H1 (cell line): ENCODE measurements around the gene HS6ST1. TPM values are rescaled to one million over a fixed set of nuclear protein-coding genes. Genes with fewer than 3 reads are reported as not detected.

Experiments used
- BACH1 ChIP-seq: IDR thresholded peaks from 2 replicates; pipeline ENCODE4 v1.6.1; 2012; ENCODE audit warnings: low read length, improper control_type of control experiment
- GTF2F1 ChIP-seq: IDR thresholded peaks from 2 replicates; pipeline ENCODE4 v1.6.1; 2012; ENCODE audit warnings: low read depth, low read length, improper control_type of control experiment, borderline replicate concordance
- NANOG ChIP-seq: IDR thresholded peaks from 2 replicates; pipeline ENCODE4 v1.6.1; 2011; ENCODE audit warnings: low read length, low read depth, mild to moderate bottlenecking, inconsistent platforms; ENCODE audit not compliant: insufficient read depth, poor library complexity, severe bottlenecking
- TAF1 ChIP-seq: IDR thresholded peaks from 2 replicates; pipeline ENCODE4 v1.6.1; 2011; ENCODE audit warnings: mild to moderate bottlenecking, low read depth, low read length
- polyA plus RNA-seq, 7 experiments: library from polyadenylated mRNA; depleted of rRNA in 3 of 7; stranded (reverse) in 5 of 7; unstranded in 2 of 7; fragments of >200 nt in 5 of 7; fragments of 200-250 nt in 2 of 7; gene quantifications; 1 replicate in 5 of 7; 2 replicates in 1 of 7; 4 replicates in 1 of 7; pipeline versions ENCODE4 v1.2.1 to v1.2.3, GENCODE V29; 2011 to 2013; ENCODE audit warnings: missing spikeins in 2 of 7, mixed read lengths in 2 of 7
- total RNA-seq: library from RNA; stranded (reverse); fragmentation: NEBNext Ultra II Directional; extraction: Animal tissue kit (Norgen Biotek cat#: 25700); gene quantifications from 2 replicates; pipeline ENCODE4 v1.2.1, GENCODE V29; 2021
- TF ChIP-seq, protein P1 (sequence below): fragments of 300-600 bp; sonication (generic); IDR thresholded peaks from 2 replicates; pipeline ENCODE4 v1.7.1; 2012; ENCODE audit warnings: low read length, moderate library complexity, mild to moderate bottlenecking, inconsistent platforms; ENCODE audit not compliant: insufficient replicate concordance

HS6ST1 gene
- total and polyA plus RNA-seq, 2 of the 8 experiments (the other 6 are each of a cell fraction or from before 2014, with no cell fraction given), result 37.4 to 74.6 TPM

DNA sequence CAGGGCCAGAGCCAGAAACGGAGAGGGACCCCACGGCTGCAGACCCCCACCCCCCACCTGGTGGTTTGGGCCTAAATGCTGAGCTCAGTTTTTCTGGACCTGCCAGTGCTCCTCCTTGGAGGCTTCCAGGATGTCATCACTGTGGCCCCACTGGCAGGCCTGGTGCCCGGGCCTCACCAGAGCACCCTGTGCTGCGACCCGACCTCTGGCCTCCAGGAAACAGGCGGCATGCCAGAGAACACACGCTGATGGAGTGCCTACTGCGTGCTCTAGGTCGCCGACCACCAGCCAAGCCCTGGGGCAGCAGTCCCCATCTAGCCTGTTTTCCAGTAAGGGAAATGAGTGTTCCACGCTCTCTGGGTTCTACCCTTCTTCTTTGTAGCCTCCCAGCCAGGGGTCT is 33.8 kb downstream of the HS6ST1 start (continued):
- TF ChIP-seq, protein P1, sequence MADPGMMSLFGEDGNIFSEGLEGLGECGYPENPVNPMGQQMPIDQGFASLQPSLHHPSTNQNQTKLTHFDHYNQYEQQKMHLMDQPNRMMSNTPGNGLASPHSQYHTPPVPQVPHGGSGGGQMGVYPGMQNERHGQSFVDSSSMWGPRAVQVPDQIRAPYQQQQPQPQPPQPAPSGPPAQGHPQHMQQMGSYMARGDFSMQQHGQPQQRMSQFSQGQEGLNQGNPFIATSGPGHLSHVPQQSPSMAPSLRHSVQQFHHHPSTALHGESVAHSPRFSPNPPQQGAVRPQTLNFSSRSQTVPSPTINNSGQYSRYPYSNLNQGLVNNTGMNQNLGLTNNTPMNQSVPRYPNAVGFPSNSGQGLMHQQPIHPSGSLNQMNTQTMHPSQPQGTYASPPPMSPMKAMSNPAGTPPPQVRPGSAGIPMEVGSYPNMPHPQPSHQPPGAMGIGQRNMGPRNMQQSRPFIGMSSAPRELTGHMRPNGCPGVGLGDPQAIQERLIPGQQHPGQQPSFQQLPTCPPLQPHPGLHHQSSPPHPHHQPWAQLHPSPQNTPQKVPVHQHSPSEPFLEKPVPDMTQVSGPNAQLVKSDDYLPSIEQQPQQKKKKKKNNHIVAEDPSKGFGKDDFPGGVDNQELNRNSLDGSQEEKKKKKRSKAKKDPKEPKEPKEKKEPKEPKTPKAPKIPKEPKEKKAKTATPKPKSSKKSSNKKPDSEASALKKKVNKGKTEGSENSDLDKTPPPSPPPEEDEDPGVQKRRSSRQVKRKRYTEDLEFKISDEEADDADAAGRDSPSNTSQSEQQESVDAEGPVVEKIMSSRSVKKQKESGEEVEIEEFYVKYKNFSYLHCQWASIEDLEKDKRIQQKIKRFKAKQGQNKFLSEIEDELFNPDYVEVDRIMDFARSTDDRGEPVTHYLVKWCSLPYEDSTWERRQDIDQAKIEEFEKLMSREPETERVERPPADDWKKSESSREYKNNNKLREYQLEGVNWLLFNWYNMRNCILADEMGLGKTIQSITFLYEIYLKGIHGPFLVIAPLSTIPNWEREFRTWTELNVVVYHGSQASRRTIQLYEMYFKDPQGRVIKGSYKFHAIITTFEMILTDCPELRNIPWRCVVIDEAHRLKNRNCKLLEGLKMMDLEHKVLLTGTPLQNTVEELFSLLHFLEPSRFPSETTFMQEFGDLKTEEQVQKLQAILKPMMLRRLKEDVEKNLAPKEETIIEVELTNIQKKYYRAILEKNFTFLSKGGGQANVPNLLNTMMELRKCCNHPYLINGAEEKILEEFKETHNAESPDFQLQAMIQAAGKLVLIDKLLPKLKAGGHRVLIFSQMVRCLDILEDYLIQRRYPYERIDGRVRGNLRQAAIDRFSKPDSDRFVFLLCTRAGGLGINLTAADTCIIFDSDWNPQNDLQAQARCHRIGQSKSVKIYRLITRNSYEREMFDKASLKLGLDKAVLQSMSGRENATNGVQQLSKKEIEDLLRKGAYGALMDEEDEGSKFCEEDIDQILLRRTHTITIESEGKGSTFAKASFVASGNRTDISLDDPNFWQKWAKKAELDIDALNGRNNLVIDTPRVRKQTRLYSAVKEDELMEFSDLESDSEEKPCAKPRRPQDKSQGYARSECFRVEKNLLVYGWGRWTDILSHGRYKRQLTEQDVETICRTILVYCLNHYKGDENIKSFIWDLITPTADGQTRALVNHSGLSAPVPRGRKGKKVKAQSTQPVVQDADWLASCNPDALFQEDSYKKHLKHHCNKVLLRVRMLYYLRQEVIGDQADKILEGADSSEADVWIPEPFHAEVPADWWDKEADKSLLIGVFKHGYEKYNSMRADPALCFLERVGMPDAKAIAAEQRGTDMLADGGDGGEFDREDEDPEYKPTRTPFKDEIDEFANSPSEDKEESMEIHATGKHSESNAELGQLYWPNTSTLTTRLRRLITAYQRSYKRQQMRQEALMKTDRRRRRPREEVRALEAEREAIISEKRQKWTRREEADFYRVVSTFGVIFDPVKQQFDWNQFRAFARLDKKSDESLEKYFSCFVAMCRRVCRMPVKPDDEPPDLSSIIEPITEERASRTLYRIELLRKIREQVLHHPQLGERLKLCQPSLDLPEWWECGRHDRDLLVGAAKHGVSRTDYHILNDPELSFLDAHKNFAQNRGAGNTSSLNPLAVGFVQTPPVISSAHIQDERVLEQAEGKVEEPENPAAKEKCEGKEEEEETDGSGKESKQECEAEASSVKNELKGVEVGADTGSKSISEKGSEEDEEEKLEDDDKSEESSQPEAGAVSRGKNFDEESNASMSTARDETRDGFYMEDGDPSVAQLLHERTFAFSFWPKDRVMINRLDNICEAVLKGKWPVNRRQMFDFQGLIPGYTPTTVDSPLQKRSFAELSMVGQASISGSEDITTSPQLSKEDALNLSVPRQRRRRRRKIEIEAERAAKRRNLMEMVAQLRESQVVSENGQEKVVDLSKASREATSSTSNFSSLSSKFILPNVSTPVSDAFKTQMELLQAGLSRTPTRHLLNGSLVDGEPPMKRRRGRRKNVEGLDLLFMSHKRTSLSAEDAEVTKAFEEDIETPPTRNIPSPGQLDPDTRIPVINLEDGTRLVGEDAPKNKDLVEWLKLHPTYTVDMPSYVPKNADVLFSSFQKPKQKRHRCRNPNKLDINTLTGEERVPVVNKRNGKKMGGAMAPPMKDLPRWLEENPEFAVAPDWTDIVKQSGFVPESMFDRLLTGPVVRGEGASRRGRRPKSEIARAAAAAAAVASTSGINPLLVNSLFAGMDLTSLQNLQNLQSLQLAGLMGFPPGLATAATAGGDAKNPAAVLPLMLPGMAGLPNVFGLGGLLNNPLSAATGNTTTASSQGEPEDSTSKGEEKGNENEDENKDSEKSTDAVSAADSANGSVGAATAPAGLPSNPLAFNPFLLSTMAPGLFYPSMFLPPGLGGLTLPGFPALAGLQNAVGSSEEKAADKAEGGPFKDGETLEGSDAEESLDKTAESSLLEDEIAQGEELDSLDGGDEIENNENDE, result no peak
- TF ChIP-seq GTF2F1 (no peak), NANOG (no peak), BACH1 (no peak), TAF1 (no peak)
